BJ (cell line): ENCODE data around the gene BORCS6. TPM values are rescaled to one million over a fixed set of nuclear protein-coding genes. Genes with fewer than 3 reads are reported as not detected.

Source experiments
- CTCF ChIA-PET: fragments of 350-600 bp; formaldehyde crosslinking; extraction: SDS; loops from one replicate; lab custom pipeline; 2021; ENCODE audit warnings: antibody characterized with exemption, inconsistent platforms; lab: Yijun Ruan, JAX
- POLR2A ChIA-PET: fragments of 300-600 bp; sonication (Branson Sonifier 250); formaldehyde crosslinking; extraction: SDS; loops from one replicate; lab custom pipeline; 2021; ENCODE audit warnings: antibody characterized with exemption; lab: Charles Lee
- DNase-seq: peaks from one replicate; pipeline ENCODE4 v3.0.0-alpha.2; 2011; ENCODE audit warnings: low read depth
- H3K27me3 ChIP-seq: 2 replicates; pipeline ENCODE4 v1.6.0; 2011; ENCODE audit warnings: low read length; ENCODE audit not compliant: control insufficient read depth, insufficient read depth
- H3K36me3 ChIP-seq: 2 replicates; pipeline ENCODE4 v1.5.1; 2011; ENCODE audit warnings: low read length; ENCODE audit not compliant: control insufficient read depth, insufficient read depth
- H3K4me3 ChIP-seq: 2 replicates; pipeline ENCODE4 v1.5.1; 2011; ENCODE audit warnings: low read depth, mild to moderate bottlenecking, control low read depth, low read length
- CTCF ChIP-seq: IDR thresholded peaks from 2 replicates; pipeline ENCODE4 v1.5.1; 2011; ENCODE audit warnings: low read depth, mild to moderate bottlenecking, control low read depth, inconsistent platforms, low read length, moderate library complexity; ENCODE audit not compliant: insufficient read depth
- polyA plus RNA-seq: library from polyadenylated mRNA; depleted of rRNA; stranded (reverse); fragments of >200 nt; gene quantifications from 2 replicates; pipeline ENCODE4 v1.2.3, GENCODE V29; 2011

Gene BORCS6
- polyA plus RNA-seq, 1 experiment: 4.5 TPM

- H3K4me3 ChIP-seq: no peak overlapping the region
- CTCF ChIA-PET: interaction anchor here (0.7 kb wide), 1 partner anchor 38 kb away, joined by 3 read pairs; no protein-coding TSS in a partner anchor
- no peaks in the 10 kb centered on the region for H3K27me3 ChIP-seq
- peaks cover 26% of the 10 kb centered on the region for H3K36me3 ChIP-seq
- POLR2A ChIA-PET: no interaction called here
- no peak for TF ChIP-seq CTCF
- DNase-seq: no peak
Observed at GRCh38 chr17:8234361-8235270, 44.6 kb upstream of the BORCS6 start.

GRCh38 chr17:8231701-8232100 lies 41.7 kb upstream of the BORCS6 start:
- CTCF ChIA-PET: interaction anchor here (0.7 kb wide), 1 partner anchor 73 kb away, joined by 3 read pairs; no protein-coding TSS in a partner anchor
- no peak for TF ChIP-seq CTCF
- POLR2A ChIA-PET: no interaction called here
- no peak for DNase-seq
- Histone ChIP-seq H3K4me3 (no peak overlapping the region), H3K27me3 (no peaks in the 10 kb centered on the region), H3K36me3 (peaks cover 39% of the 10 kb centered on the region)

- Histone ChIP-seq H3K27me3 (no peaks in the 10 kb centered on the region), H3K4me3 (peak overlapping the region; percentile 33), H3K36me3 (peaks cover 22% of the 10 kb centered on the region)
- TF ChIP-seq CTCF: no peak
- ChIA-PET CTCF (interaction anchor here (1.3 to 2.4 kb wide), 4 partner anchors 16 to 109 kb away, joined by 3 to 10 read pairs (median 4); partner anchors contain the start of gene ALOXE3), POLR2A (interaction anchor here (0.5 kb wide), 1 partner anchor 54 kb away, joined by 3 read pairs; no protein-coding TSS in a partner anchor)
- no peak for DNase-seq
Observed at GRCh38 chr17:8227238-8227581, 37.2 kb upstream of the BORCS6 start.

- Histone ChIP-seq H3K36me3 (peaks cover 19% of the 10 kb centered on the region), H3K4me3 (peak overlapping the region; percentile 33), H3K27me3 (no peaks in the 10 kb centered on the region)
- POLR2A ChIA-PET: interaction anchor here (0.5 kb wide), 1 partner anchor 54 kb away, joined by 3 read pairs; no protein-coding TSS in a partner anchor
- no peak for TF ChIP-seq CTCF
- CTCF ChIA-PET: interaction anchor here (1.3 to 2.4 kb wide), 5 partner anchors 17 to 108 kb away, joined by 3 to 10 read pairs (median 6); partner anchors contain the start of gene ALOXE3
- peak; percentile 76 for DNase-seq
Observed at GRCh38 chr17:8226536-8227237, 36.7 kb upstream of the BORCS6 start.
